Astrocyte (in vitro differentiated cells and primary cell): ENCODE data around the gene ODF2L.

Source experiments
- CTCF ChIP-seq: IDR thresholded peaks from 2 replicates; pipeline ENCODE4 v1.5.1; 2011; ENCODE audit warnings: low read depth, mild to moderate bottlenecking, inconsistent platforms, low read length, moderate library complexity; ENCODE audit not compliant: insufficient read depth
- EZH2 ChIP-seq: IDR thresholded peaks from 2 replicates; pipeline ENCODE4 v1.6.1; 2012; ENCODE audit warnings: mild to moderate bottlenecking, low read length, inconsistent platforms; ENCODE audit not compliant: insufficient read depth

GRCh38 chr1:86317926-86318325 is 78.2 kb downstream of the ODF2L start:
- TF ChIP-seq CTCF (no peak), EZH2 (no peak)
